ELF-1 (cell line): ENCODE data around the gene NELL1.

Source experiments
- DNase-seq: peaks from one replicate; pipeline ENCODE4 v3.0.0-alpha.2; 2016; ENCODE audit warnings: low read depth, low spot score

Gene NELL1

GRCh38 chr11:20963596-20963995 is 294.2 kb downstream of the NELL1 start:
- DNase-seq, result no peak

- no peak for DNase-seq
These were observed 295.6 kb downstream of the NELL1 start for GRCh38 chr11:20964985-20965384.

GRCh38 chr11:20966489-20966888 is 297.1 kb downstream of the NELL1 start:
- DNase-seq, result peak; percentile 73

- DNase-seq, result no peak
These were observed 304.7 kb downstream of the NELL1 start for GRCh38 chr11:20973940-20974559.

- DNase-seq, result no peak
These were observed 311.4 kb downstream of the NELL1 start for GRCh38 chr11:20980736-20981135.

DNA sequence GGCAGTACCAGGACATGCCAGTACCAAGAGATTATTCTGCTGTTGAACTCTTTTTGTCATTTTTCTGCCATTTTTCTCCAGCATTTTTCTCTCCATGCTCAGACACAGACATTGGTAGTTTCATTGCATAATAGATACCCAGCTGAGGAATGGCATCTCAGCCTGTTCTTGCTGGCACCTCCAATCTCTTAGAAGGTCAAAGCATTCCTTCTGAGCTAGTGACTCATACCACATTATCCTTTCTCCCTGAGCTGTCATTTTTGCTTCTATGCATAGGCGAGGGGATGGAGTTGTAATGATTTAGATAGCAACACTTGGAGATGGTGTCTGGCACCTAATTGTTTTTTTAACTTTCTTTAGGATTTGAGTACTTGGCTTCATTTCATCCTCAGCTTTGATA is 321.1 kb downstream of the NELL1 start:
- DNase-seq, result no peak

GRCh38 chr11:20991471-20991870 is 322.1 kb downstream of the NELL1 start:
- no peak for DNase-seq

- DNase-seq, result peak; percentile 41
These were observed 337.9 kb downstream of the NELL1 start for GRCh38 chr11:21007297-21007696.

- no peak for DNase-seq
These were observed 348.9 kb downstream of the NELL1 start for GRCh38 chr11:21018248-21018647.

- no peak for DNase-seq
These were observed 357.3 kb downstream of the NELL1 start for GRCh38 chr11:21026685-21027084.

DNA sequence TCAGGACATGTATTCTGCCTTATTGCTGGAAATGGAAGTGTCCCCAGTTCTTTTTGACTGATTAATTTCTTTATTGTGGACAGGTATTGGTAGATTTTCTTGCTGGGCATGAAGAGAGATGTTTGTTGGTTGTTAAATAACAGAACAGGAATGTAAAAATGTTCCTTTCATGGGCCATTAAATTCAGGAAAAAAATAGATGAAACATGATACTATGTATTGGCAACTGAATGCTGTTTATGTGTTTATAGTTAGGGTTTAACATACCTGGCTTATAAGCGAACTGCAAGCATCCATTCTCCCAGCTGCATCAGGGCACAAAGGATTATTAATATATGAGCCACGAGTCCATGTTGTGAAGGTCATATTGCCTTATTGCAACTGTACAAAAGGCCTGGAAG is 368.5 kb downstream of the NELL1 start:
- DNase-seq, result no peak

GRCh38 chr11:21038801-21039200 is 369.4 kb downstream of the NELL1 start:
- no peak for DNase-seq

DNA sequence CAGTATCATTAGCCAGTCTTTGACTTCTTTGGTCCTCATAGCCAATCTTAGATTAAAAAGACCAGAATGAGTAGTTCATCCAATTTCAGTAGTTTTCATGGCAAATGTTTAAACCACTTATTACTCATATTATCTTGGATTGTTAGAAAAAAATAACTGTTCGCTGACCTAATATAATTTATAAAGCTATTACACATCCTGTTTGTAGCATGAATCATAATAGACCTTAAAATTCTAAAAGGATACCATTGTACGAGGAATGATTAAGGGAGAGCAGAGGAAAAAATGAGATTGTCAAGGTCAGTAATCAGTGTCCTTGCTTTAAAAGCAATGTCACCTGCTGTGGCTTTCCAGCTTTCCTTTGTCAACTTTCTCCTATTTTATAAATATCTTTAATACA is 371.2 kb downstream of the NELL1 start:
- no peak for DNase-seq

GRCh38 chr11:21048626-21049025 is 379.2 kb downstream of the NELL1 start:
- no peak for DNase-seq

DNA sequence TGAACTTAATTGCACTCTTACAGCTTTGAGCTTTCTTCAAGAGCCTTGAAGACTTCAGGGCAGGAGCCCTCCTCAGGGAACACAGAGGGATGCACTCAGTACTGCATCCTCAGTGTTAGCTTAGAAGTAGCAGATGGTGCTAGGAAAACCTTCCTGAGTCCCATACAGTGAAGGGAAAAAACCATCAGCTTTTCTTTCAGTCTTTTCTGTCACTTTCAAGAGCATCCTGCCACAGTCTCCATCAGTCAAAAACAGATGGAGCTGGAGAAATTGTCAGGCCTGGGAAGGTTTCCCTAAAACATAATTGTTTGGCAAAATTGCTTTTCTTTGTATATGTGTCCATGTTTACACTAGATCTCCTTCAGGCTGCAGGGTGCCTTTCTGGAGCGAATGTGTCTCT is 384.1 kb downstream of the NELL1 start:
- DNase-seq, result no peak

DNA sequence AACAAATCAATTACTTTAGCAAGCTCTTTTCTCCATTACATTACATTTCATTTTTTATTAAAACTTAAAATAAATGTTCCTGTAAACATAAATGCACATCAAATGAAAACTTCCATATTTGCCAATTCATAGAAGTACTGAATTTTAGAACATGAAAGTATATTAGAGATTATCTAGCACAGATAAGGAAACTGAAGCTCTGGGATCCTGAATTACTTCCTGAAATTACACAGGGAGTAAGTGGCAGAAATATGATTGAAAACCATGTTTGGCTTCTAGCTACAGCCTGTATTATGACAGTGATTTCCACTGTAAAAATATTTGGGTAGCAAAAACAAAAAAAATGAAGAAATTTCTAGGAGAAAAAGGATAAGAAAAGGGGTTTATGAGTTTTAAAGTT is 387.3 kb downstream of the NELL1 start:
- DNase-seq, result no peak

DNA sequence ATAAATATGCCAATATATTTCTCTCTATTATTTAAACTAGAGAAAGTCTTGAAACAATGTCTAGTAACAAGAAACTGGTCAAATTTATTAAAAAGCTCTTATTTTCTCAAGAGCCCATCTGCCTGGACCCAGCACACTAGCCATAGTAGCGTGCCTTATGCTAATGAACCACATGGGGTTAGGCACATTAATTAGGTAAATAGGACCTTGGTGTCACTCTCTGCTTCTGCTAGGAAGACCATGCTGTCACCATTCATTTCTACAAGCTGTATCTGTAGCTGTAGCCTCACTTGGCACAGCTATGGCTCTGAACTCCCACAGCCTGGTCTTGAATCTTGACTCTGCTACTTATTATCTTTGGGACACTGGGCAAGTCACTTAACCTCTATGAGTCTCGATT is 390.5 kb downstream of the NELL1 start:
- no peak for DNase-seq

- DNase-seq, result no peak
These were observed 396.6 kb downstream of the NELL1 start for GRCh38 chr11:21066030-21066429.

GRCh38 chr11:21068886-21069285 is 399.5 kb downstream of the NELL1 start:
- DNase-seq, result no peak

GRCh38 chr11:21069909-21070308 is 400.5 kb downstream of the NELL1 start:
- DNase-seq, result no peak

GRCh38 chr11:21072558-21072957 is 403.2 kb downstream of the NELL1 start:
- DNase-seq, result no peak

DNA sequence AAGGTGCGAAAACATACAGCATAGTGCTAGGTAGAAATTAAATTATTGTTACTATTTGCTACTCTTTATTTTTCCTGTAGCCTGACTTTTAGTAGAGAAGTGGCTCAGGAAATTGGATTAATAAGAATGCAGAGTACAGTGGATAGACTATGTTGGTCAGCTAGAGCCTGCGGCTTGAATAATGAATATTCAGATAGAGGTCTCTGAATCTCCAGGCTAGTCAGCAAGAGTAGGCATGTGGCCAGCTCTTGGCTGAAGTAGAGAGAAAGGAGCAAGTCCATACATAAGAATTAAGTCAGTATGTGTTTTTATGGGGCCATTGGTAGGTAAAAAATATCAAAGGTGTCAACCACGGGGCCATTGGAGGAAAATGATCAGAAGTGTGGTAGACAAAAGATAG is 413.5 kb downstream of the NELL1 start:
- no peak for DNase-seq

GRCh38 chr11:21088930-21089329 is 419.5 kb downstream of the NELL1 start:
- DNase-seq, result no peak

- no peak for DNase-seq
These were observed 435.3 kb downstream of the NELL1 start for GRCh38 chr11:21104641-21105040.
